MG63 (cell line): ENCODE results near the gene CFAP68. TPM values are rescaled to one million over a fixed set of nuclear protein-coding genes. Genes with fewer than 3 reads are reported as not detected.
A peak's percentile ranks its signal among the peaks of the same experiment; 100 is the strongest.
"Not testable (repeated sequence)": the region's sequence is repeated elsewhere in the genome, so short reads cannot be mapped to it uniquely, and the experiment has no call there.

Experiments used
- DNase-seq: peaks from one replicate; pipeline ENCODE4 v3.0.0-alpha.2; 2020
- H3K27me3 ChIP-seq: fragments of 250-450 bp; sonication (Bioruptor Pico); 2 replicates; pipeline ENCODE4 v1.5.1; 2020; ENCODE audit warnings: mild to moderate bottlenecking, moderate library complexity
- H3K36me3 ChIP-seq: fragments of 250-450 bp; sonication (Bioruptor Pico); 2 replicates; pipeline ENCODE4 v1.5.1; 2020; ENCODE audit warnings: mild to moderate bottlenecking, moderate library complexity
- H3K4me3 ChIP-seq: fragments of 250-450 bp; sonication (Bioruptor Pico); 2 replicates; pipeline ENCODE4 v1.5.1; 2020; ENCODE audit warnings: mild to moderate bottlenecking, moderate library complexity
- H3K9me3 ChIP-seq: fragments of 250-450 bp; sonication (Bioruptor Pico); 2 replicates; pipeline ENCODE4 v1.5.1; 2020; ENCODE audit warnings: mild to moderate bottlenecking, moderate library complexity
- total RNA-seq: library from RNA; depleted of rRNA; stranded (reverse); fragments of >200 nt; shearing (Covaris generic); gene quantifications from 2 replicates; pipeline ENCODE4 v1.2.3, GENCODE V29; 2014; ENCODE audit warnings: low replicate concordance; rRNA removed

The CFAP68 gene
- total RNA-seq, 1 experiment from 2014 or later: 27.4 TPM

DNA sequence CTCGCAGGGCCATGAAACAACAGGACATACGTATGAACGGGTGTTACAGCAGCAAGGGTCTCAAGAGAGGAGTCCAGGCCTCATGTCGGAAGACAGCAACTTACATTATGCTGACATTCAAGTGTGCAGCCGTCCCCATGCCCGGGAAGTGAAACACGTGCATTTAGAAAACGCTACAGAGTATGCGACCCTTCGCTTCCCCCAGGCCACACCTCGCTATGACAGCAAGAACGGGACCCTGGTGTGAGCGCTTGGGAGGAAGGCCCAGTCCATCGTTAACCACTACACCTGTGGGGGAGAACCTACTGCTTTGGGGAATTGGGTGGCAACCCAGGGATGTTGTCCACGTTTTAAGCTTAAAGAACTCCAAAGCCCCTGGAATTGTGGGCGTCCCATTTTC lies 46.6 kb downstream of the CFAP68 start:
- Histone ChIP-seq H3K27me3 (no peaks in the 10 kb centered on the region), H3K9me3 (no peaks in the 10 kb centered on the region), H3K4me3 (no peak overlapping the region), H3K36me3 (no peaks in the 10 kb centered on the region)
- DNase-seq: no peak

- Histone ChIP-seq H3K27me3 (no peaks in the 10 kb centered on the region), H3K36me3 (no peaks in the 10 kb centered on the region), H3K9me3 (no peaks in the 10 kb centered on the region), H3K4me3 (peak overlapping the region; percentile 48)
- DNase-seq: peak; percentile 96
Observed at GRCh38 chr11:111926505-111927391, 47.4 kb downstream of the CFAP68 start.

DNA sequence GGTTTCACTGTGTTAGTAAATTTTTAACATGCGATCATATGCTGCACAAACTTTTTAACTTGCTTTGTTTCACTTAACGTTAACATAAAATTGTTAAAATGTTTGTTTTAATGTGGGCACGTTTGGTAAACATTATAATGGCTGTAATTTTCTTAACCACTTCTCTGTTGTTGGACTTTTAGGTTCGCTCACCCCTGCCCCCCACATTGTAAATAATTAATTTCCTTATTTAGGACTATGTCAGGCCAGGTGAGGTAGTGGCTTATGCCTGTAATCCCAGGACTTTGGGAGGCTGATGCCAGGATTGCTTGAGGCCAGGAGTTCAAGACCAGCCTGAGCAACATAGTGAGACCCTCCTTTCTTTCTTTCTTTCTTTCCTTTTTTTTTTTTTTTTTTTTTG lies 51.1 kb downstream of the CFAP68 start:
- Histone ChIP-seq H3K4me3 (no peak overlapping the region), H3K27me3 (no peaks in the 10 kb centered on the region), H3K9me3 (no peaks in the 10 kb centered on the region), H3K36me3 (no peaks in the 10 kb centered on the region)
- DNase-seq: no peak

DNA sequence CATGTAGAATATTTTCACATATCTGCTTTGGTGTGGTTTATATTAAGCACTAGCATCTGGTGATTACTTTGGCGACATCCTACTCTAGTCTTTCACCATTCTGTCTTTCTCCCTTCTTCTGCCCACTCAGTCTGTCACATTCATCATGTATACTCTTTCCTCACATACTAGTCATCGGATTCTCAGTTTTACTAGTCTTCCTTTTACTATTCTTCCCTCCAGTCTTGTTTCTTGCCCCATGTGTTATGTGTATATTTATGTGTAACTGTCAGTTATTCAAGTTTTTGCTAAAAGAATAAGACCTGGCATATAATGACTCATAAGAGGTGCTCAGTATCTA lies 53.2 kb downstream of the CFAP68 start:
- no peak for DNase-seq
- Histone ChIP-seq H3K36me3 (no peaks in the 10 kb centered on the region), H3K27me3 (no peaks in the 10 kb centered on the region), H3K9me3 (no peaks in the 10 kb centered on the region), H3K4me3 (no peak overlapping the region)

GRCh38 chr11:111933176-111933575 lies 53.8 kb downstream of the CFAP68 start:
- not testable (repeated sequence) for DNase-seq, H3K9me3 ChIP-seq

DNA sequence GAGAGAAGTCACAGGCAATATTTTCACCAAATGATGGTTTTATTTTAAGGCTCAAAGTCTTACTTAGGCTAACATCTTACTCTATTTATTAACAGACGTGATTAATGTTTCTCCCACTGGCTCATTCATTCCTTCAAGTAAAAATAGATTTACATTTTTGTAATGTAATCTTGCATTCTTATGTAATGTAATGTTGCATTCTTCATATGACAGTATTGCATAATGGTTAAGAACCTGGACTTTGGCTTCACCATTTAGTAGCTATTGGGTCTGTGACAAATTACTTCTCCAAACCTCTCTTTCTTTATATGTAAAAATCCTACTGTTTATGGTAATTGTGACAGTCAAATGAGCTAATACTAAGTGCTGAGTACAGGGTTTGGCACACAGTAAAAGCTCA lies 54.5 kb downstream of the CFAP68 start:
- no peak for DNase-seq
- Histone ChIP-seq H3K36me3 (no peaks in the 10 kb centered on the region), H3K9me3 (no peaks in the 10 kb centered on the region)

More at GRCh38 chr11:111933176-111933575, 53.8 kb downstream of the CFAP68 start:
- not testable (repeated sequence) for H3K36me3 ChIP-seq, H3K27me3 ChIP-seq, H3K4me3 ChIP-seq

DNA sequence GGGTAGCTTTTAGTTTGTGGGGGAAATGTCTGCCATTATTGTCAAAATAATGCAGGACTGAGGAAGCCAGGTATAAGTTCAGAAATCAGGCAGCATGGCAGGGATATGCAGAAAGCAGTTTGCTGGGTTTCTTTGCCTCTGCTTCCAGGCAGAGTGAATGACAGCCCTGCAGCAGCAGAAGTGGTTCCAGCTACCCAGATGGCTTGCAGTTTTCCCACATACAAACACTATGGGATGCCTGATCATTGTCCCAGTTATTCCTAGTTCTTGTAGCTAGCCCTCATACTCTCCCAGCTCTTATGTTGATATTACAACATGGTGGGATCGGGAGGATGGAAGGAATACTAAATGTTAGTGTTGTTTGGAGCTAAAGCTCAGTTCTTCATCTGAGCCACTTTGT lies 55.0 kb downstream of the CFAP68 start:
- no peaks in the 10 kb centered on the region for H3K27me3 ChIP-seq
- no peak for DNase-seq
- no peak overlapping the region for H3K4me3 ChIP-seq
- no peaks in the 10 kb centered on the region for H3K36me3 ChIP-seq
- H3K9me3 ChIP-seq: no peaks in the 10 kb centered on the region

More for the DNA sequence above, 54.5 kb downstream of the CFAP68 start:
- Histone ChIP-seq H3K4me3 (no peak overlapping the region), H3K27me3 (no peaks in the 10 kb centered on the region)

Other genes with a start within 250 kb of the CFAP68 start
- gene PPP2R1B, start 113.2 kb upstream of the CFAP68 start, total RNA-seq: 16.1 TPM in 2 replicates
- gene ALG9, start 8.0 kb upstream of the CFAP68 start, total RNA-seq: 16.4 and 23.6 TPM in 2 replicates
- 2.3 and 2.5 TPM in 2 replicates for gene FDXACB1, start 376 bp upstream of the CFAP68 start, total RNA-seq
- gene CRYAB, start 32.2 kb downstream of the CFAP68 start, total RNA-seq: 0.67 and 15.7 TPM in 2 replicates
- 3.8 TPM in 1 of 2 replicates, not detected in the other for gene HSPB2, start 33.2 kb downstream of the CFAP68 start, total RNA-seq
- not detected in 2 replicates for gene C11orf52, start 39.4 kb downstream of the CFAP68 start, total RNA-seq
- 5.2 and 7.0 TPM in 2 replicates for gene DIXDC1, start 57.8 kb downstream of the CFAP68 start, total RNA-seq
- gene DLAT, start 145.9 kb downstream of the CFAP68 start, total RNA-seq: 33.1 and 39.8 TPM in 2 replicates
- gene PIH1D2, start 194.5 kb downstream of the CFAP68 start, total RNA-seq: 4.9 and 14.6 TPM in 2 replicates
- gene NKAPD1, start 194.8 kb downstream of the CFAP68 start, total RNA-seq: 27.8 and 56.9 TPM in 2 replicates
- gene TIMM8B, start 207.2 kb downstream of the CFAP68 start, total RNA-seq: 38.3 and 47.0 TPM in 2 replicates
- 188 and 203 TPM in 2 replicates for gene SDHD, start 207.3 kb downstream of the CFAP68 start, total RNA-seq